Mesenchymal stem cell (in vitro differentiated cells and primary cell): Measurements from ENCODE around the gene IARS2.

Experiments
- small RNA-seq: library from polyadenylated mRNA; stranded (forward); fragments of <200 nt; extraction: miRNeasy Mini kit (QIAGEN cat#:217004); gene quantifications from one replicate; pipeline ENCODE3, GENCODE V24; 2013; ENCODE audit warnings: low read depth

The IARS2 gene

Small RNAs within 50 kb of the gene (small RNA-seq; reads per million reads assigned to genes)
- 2.0 reads per million for gene MIR194-1
- 25.3 reads per million, percentile 88 among the genes with 10 or more reads in this experiment for gene MIR215
